ENCODE data around the gene SHROOM2. TPM values are rescaled to one million over a fixed set of nuclear protein-coding genes. Genes with fewer than 3 reads are reported as not detected.

The SHROOM2 gene
- total RNA-seq, 1 experiment from 2014 or later = 13.9 TPM

DNA sequence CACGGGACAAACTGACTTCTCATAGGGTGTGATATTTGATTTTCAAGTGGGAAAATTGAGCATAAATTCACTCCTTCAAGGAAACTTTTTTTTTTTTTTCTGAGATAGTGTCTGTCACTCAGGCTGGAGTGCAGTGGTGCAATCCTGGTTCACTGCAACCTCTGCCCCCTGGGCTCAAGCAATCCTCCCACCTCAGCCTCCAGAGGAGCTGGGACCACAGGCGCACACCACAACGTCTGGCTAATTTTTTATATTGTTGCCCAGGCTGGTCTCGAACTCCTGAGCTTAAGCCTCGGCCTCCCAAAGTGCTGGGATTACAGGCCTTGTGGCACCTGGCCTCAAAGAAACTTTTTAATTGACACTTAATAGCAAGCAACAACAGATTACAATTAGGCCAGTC, 194.7 kb downstream of the SHROOM2 start:
- no peak overlapping the region for H3K4me3 Mint-ChIP-seq

More for the DNA sequence above, 194.7 kb downstream of the SHROOM2 start:
- peaks cover 14 to 38% of the 10 kb centered on the region in 2 experiments for H3K4me1 Mint-ChIP-seq
- H3T11ph ChIP-seq (ENCODE audit: low read length) = no peak overlapping the region
- no peak overlapping the region for H2BK5ac ChIP-seq (ENCODE audit: insufficient read length, low read length)
- H3K79me1 ChIP-seq (ENCODE audit: insufficient read depth, low read depth, low read length, poor library complexity, severe bottlenecking) = no peaks in the 10 kb centered on the region
- H3K56ac ChIP-seq (ENCODE audit: insufficient read length, low read depth, low read length) = no peak overlapping the region
- H3K79me2 ChIP-seq (ENCODE audit: insufficient read depth, low read length) = no peaks in the 10 kb centered on the region
- TF ChIP-seq, protein P1, sequence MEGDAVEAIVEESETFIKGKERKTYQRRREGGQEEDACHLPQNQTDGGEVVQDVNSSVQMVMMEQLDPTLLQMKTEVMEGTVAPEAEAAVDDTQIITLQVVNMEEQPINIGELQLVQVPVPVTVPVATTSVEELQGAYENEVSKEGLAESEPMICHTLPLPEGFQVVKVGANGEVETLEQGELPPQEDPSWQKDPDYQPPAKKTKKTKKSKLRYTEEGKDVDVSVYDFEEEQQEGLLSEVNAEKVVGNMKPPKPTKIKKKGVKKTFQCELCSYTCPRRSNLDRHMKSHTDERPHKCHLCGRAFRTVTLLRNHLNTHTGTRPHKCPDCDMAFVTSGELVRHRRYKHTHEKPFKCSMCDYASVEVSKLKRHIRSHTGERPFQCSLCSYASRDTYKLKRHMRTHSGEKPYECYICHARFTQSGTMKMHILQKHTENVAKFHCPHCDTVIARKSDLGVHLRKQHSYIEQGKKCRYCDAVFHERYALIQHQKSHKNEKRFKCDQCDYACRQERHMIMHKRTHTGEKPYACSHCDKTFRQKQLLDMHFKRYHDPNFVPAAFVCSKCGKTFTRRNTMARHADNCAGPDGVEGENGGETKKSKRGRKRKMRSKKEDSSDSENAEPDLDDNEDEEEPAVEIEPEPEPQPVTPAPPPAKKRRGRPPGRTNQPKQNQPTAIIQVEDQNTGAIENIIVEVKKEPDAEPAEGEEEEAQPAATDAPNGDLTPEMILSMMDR (conservative IDR thresholded peaks at IDR 0.05) = no peak
- no peak overlapping the region for H2BK20ac ChIP-seq (ENCODE audit: low read depth, low read length, poor library complexity, severe bottlenecking)
- H2BK15ac ChIP-seq (ENCODE audit: low read depth, low read length) = no peak overlapping the region
- H3K23ac ChIP-seq (ENCODE audit: insufficient read length, low read depth, low read length) = no peak overlapping the region
- H3K14ac ChIP-seq (ENCODE audit: insufficient read depth, low read length) = no peak overlapping the region
- H3K36me3 Mint-ChIP-seq (ENCODE audit: insufficient read depth in 1 of 3, low read depth in 3 of 3) = peaks cover 0 to 17% (median 9%) of the 10 kb centered on the region in 3 experiments; a peak in 6 of 7 replicates
- no peak overlapping the region for H2AFZ ChIP-seq (ENCODE audit: low read length)
- H2AK5ac ChIP-seq (ENCODE audit: insufficient read length, low read length) = no peak overlapping the region
- peaks cover 45 to 46% of the 10 kb centered on the region in 2 experiments for H3K9me3 Mint-ChIP-seq
- WGBS (ENCODE audit: extremely low coverage, insufficient read length, low lambda C conversion rate) = no CpG with 5 or more reads among the region's 5 CpGs
- DNase-seq = no peak
- no peak overlapping the region for H2BK120ac ChIP-seq (ENCODE audit: low read depth, low read length, poor library complexity, severe bottlenecking)
- H3K23me2 ChIP-seq (ENCODE audit: insufficient read length, low read depth, low read length, poor library complexity, severe bottlenecking) = no peaks in the 10 kb centered on the region
- H4K91ac ChIP-seq (ENCODE audit: insufficient read length, low read depth, low read length) = no peak overlapping the region
- H4K20me1 ChIP-seq (ENCODE audit: control insufficient read depth, insufficient read depth, insufficient read length) = no peaks in the 10 kb centered on the region
- no peak overlapping the region for H3K9ac ChIP-seq (ENCODE audit: extremely low read depth, insufficient read length, low read length)
- H3K27me3 ChIP-seq (ENCODE audit: insufficient read depth, low read length) = no peaks in the 10 kb centered on the region
- H4K5ac ChIP-seq (ENCODE audit: insufficient read length, low read depth, low read length) = no peak overlapping the region
- no peak overlapping the region for H3K4ac ChIP-seq (ENCODE audit: low read depth, low read length)
- no peak overlapping the region for H3K4me2 ChIP-seq (ENCODE audit: insufficient read depth, insufficient read length, low read length)
- no peaks in the 10 kb centered on the region for H3K27me3 Mint-ChIP-seq (ENCODE audit: low read depth)
- no peak overlapping the region for H2BK12ac ChIP-seq (ENCODE audit: insufficient read length, low read depth, low read length)
- peaks cover 7% of the 10 kb centered on the region; the same call in 1 of the 2 replicates for H3K4me1 ChIP-seq (ENCODE audit: insufficient read depth, low read length)
- no peak overlapping the region for H4K8ac ChIP-seq (replicated peaks; ENCODE audit: insufficient read length, low read depth, low read length)
- peak overlapping the region in 2 of 3 experiments; percentile 59 to 84; a peak in 4 of 7 replicates for H3K27ac Mint-ChIP-seq
- H3K9me3 ChIP-seq (ENCODE audit: control insufficient read depth, low read depth, low read length) = no peaks in the 10 kb centered on the region
- H3K27ac ChIP-seq (ENCODE audit: insufficient read length, low read depth, low read length) = no peak overlapping the region
- no peak overlapping the region for H3K18ac ChIP-seq (ENCODE audit: insufficient read length, low read depth, low read length)
